ENCODE results near the gene IGSF6.
"Not testable (repeated sequence)": the region's sequence is repeated elsewhere in the genome, so short reads cannot be mapped to it uniquely, and the experiment has no call there.

The IGSF6 gene

GRCh38 chr16:21650521-21650920 is 1.9 kb downstream of the IGSF6 start:
- H3K4me3 ChIP-seq (ENCODE audit: low read depth in 1 of 2, low read length in 2 of 2), result no peak overlapping the region
- no peaks in the 10 kb centered on the region for H3K9me3 ChIP-seq (ENCODE audit: low read length)
- peaks cover 12% of the 10 kb centered on the region for H3K4me1 ChIP-seq (ENCODE audit: insufficient read depth, low read length)
- no peak overlapping the region for H3K9ac ChIP-seq (ENCODE audit: low read length)
- no peaks in the 10 kb centered on the region for H3K27me3 ChIP-seq (ENCODE audit: control insufficient read depth in 1 of 2, insufficient read depth in 2 of 2, low read length in 2 of 2)
- H3K27ac ChIP-seq (ENCODE audit: low read depth, low read length), result no peak overlapping the region
- peaks cover 11% of the 10 kb centered on the region for H3K36me3 ChIP-seq (ENCODE audit: insufficient read depth, low read length)

GRCh38 chr16:21649826-21650406 is 2.5 kb downstream of the IGSF6 start:
- H3K27me3 ChIP-seq (ENCODE audit: control insufficient read depth in 1 of 2, insufficient read depth in 2 of 2, low read length in 2 of 2); H3K9ac ChIP-seq (ENCODE audit: low read length); H3K9me3 ChIP-seq (ENCODE audit: low read length); H3K36me3 ChIP-seq (ENCODE audit: insufficient read depth, low read length); H3K27ac ChIP-seq (ENCODE audit: low read depth, low read length); H3K4me3 ChIP-seq (ENCODE audit: low read depth in 1 of 2, low read length in 2 of 2): not testable (repeated sequence)
- H3K4me1 ChIP-seq (ENCODE audit: insufficient read depth, low read length), result peaks cover 15% of the 10 kb centered on the region

DNA sequence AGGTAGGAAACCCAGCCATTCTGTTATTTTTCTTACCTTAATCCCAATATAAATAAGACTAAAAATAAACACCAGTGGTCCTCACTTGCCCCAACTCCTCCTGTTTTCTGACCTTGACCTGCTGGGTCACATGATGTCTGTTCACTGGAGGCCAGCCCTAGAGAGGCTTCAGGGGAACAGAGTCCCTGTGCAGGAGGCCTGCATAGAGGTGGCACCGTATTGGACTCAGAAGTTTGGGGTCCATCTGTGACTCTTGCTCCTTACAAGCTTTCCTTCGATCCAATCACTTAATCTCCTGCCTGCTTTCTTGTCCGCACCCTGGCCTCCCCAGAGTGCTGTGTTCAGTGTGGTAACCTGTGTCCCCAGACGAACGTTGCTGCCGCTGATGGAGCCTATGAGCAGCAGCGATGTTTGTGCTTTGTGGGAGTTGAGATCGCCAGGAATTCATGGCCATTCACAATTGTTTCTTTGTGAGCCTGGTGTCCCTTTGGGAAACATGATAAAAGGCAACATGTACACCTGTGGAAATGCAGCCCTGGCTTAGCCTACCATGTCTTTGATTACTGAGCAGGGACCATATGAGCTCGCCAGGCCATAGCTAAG is 4.7 kb downstream of the IGSF6 start:
- Histone ChIP-seq H3K9ac (ENCODE audit: low read length) (no peak overlapping the region), H3K27ac (ENCODE audit: low read depth, low read length) (no peak overlapping the region), H3K4me1 (ENCODE audit: insufficient read depth, low read length) (peaks cover 19% of the 10 kb centered on the region), H3K4me3 (ENCODE audit: low read depth in 1 of 2, low read length in 2 of 2) (no peak overlapping the region), H3K36me3 (ENCODE audit: insufficient read depth, low read length) (peaks cover 4% of the 10 kb centered on the region), H3K9me3 (ENCODE audit: low read length) (no peaks in the 10 kb centered on the region), H3K27me3 (ENCODE audit: control insufficient read depth in 1 of 2, insufficient read depth in 2 of 2, low read length in 2 of 2) (no peaks in the 10 kb centered on the region)

GRCh38 chr16:21646721-21647561 is 5.5 kb downstream of the IGSF6 start:
- Histone ChIP-seq H3K9ac (ENCODE audit: low read length) (no peak overlapping the region), H3K4me3 (ENCODE audit: low read depth in 1 of 2, low read length in 2 of 2) (no peak overlapping the region), H3K27ac (ENCODE audit: low read depth, low read length) (no peak overlapping the region), H3K27me3 (ENCODE audit: control insufficient read depth in 1 of 2, insufficient read depth in 2 of 2, low read length in 2 of 2) (no peaks in the 10 kb centered on the region), H3K4me1 (ENCODE audit: insufficient read depth, low read length) (peaks cover 19% of the 10 kb centered on the region), H3K36me3 (ENCODE audit: insufficient read depth, low read length) (peaks cover 4% of the 10 kb centered on the region), H3K9me3 (ENCODE audit: low read length) (no peaks in the 10 kb centered on the region)

DNA sequence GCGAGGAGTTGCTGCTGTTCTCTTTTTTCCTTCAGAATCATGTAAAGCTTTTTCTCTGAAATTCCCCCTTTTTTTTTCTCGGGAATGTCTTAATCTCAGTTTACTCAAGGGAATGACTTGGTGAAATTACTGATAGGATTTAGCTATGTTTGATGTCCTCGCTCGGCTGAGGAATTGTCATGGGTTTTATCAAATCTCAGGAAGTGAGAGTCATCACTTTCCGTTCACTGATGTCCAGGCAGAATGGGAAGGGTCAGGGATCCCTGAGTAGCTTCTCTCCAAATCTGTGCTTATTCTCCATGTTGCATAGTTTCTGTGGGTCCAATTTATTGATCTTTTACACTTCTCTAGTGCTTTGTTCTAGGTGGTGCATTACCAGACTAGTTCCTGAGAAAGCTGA is 6.3 kb downstream of the IGSF6 start:
- Histone ChIP-seq H3K27me3 (ENCODE audit: control insufficient read depth in 1 of 2, insufficient read depth in 2 of 2, low read length in 2 of 2) (no peaks in the 10 kb centered on the region), H3K27ac (ENCODE audit: low read depth, low read length) (no peak overlapping the region), H3K36me3 (ENCODE audit: insufficient read depth, low read length) (peaks cover 4% of the 10 kb centered on the region), H3K9ac (ENCODE audit: low read length) (no peak overlapping the region), H3K4me3 (ENCODE audit: low read depth in 1 of 2, low read length in 2 of 2) (peak overlapping the region in 1 of 2 donors; percentile 28), H3K9me3 (ENCODE audit: low read length) (no peaks in the 10 kb centered on the region), H3K4me1 (ENCODE audit: insufficient read depth, low read length) (peaks cover 19% of the 10 kb centered on the region)

DNA sequence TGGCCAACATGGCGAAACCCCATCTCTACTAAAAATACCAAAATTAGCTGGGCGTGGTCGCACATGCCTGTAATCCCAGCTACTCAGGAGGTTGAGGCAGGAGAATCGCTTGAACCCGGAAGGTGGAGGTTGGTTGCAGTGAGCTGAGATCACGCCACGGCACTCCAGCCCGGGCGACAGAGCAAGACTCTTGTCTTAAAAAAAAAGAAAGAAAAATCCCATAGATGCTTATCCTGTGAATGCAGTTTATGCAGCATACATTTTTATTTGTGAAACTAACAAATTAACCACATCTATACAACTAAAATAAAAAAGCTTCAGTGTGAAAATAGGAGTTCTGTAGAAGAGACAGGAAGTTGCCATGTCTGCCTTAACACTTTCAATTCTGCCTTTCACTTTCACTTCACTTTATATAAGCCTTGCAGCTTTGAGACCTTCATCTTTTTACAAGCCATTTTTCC is 7.1 kb downstream of the IGSF6 start:
- peak overlapping the region in 1 of 2 donors; percentile 28 for H3K4me3 ChIP-seq (ENCODE audit: low read depth in 1 of 2, low read length in 2 of 2)
- peaks cover 4% of the 10 kb centered on the region for H3K36me3 ChIP-seq (ENCODE audit: insufficient read depth, low read length)
- H3K9ac ChIP-seq (ENCODE audit: low read length), result no peak overlapping the region
- H3K4me1 ChIP-seq (ENCODE audit: insufficient read depth, low read length), result peaks cover 19% of the 10 kb centered on the region
- H3K27me3 ChIP-seq (ENCODE audit: control insufficient read depth in 1 of 2, insufficient read depth in 2 of 2, low read length in 2 of 2), result no peaks in the 10 kb centered on the region
- H3K9me3 ChIP-seq (ENCODE audit: low read length), result no peaks in the 10 kb centered on the region
- peak overlapping the region; percentile 40 for H3K27ac ChIP-seq (ENCODE audit: low read depth, low read length)

DNA sequence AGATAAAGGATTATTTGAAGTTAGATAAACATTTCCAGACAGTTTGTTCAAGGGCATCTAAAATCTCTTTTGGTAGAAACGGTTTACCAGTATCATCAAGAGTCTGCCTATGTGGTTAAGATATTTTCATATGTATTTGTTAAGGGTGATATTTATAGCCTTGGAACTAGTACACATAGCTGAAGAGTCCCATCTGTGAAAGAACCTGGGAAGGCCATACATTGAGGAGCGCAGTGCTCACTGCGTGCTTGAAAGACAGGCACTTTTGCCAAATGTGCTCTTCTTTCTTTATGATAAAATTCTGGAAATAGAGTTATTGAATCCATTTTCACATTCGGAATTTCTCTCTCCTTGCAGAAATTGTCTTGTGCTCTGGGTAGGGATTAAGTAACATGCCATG is 7.7 kb downstream of the IGSF6 start:
- Histone ChIP-seq H3K9me3 (ENCODE audit: low read length) (no peaks in the 10 kb centered on the region), H3K4me1 (ENCODE audit: insufficient read depth, low read length) (peaks cover 19% of the 10 kb centered on the region), H3K9ac (ENCODE audit: low read length) (no peak overlapping the region), H3K4me3 (ENCODE audit: low read depth in 1 of 2, low read length in 2 of 2) (peak overlapping the region in 1 of 2 donors; percentile 28), H3K27ac (ENCODE audit: low read depth, low read length) (no peak overlapping the region), H3K36me3 (ENCODE audit: insufficient read depth, low read length) (peaks cover 4% of the 10 kb centered on the region), H3K27me3 (ENCODE audit: control insufficient read depth in 1 of 2, insufficient read depth in 2 of 2, low read length in 2 of 2) (no peaks in the 10 kb centered on the region)

DNA sequence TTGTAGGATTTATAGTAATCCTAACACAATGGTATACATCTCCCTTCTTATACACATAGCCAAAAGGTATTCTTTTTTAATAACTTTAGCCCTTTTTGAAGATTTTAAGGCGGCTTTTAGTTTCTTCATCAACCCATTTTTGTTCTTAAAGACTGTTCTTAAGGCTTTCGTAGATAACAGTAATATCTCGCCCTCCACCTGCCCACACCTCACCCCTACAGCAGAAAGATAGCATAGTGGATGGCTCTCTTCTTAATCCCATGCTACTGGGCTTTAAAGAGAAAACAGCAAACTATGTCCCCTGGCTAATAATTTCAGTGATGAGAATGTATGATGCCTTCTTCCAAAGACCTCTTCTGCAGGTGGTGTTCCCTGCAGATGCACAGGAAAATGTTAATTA is 8.6 kb downstream of the IGSF6 start:
- peaks cover 4% of the 10 kb centered on the region for H3K36me3 ChIP-seq (ENCODE audit: insufficient read depth, low read length)
- H3K4me3 ChIP-seq (ENCODE audit: low read depth in 1 of 2, low read length in 2 of 2), result no peak overlapping the region
- no peak overlapping the region for H3K27ac ChIP-seq (ENCODE audit: low read depth, low read length)
- no peak overlapping the region for H3K9ac ChIP-seq (ENCODE audit: low read length)
- peaks cover 19% of the 10 kb centered on the region for H3K4me1 ChIP-seq (ENCODE audit: insufficient read depth, low read length)
- H3K9me3 ChIP-seq (ENCODE audit: low read length), result no peaks in the 10 kb centered on the region
- H3K27me3 ChIP-seq (ENCODE audit: control insufficient read depth in 1 of 2, insufficient read depth in 2 of 2, low read length in 2 of 2), result no peaks in the 10 kb centered on the region

GRCh38 chr16:21642861-21643260 is 9.5 kb downstream of the IGSF6 start:
- Histone ChIP-seq H3K9ac (ENCODE audit: low read length) (no peak overlapping the region), H3K4me3 (ENCODE audit: low read depth in 1 of 2, low read length in 2 of 2) (no peak overlapping the region), H3K4me1 (ENCODE audit: insufficient read depth, low read length) (peaks cover 12% of the 10 kb centered on the region), H3K27me3 (ENCODE audit: control insufficient read depth in 1 of 2, insufficient read depth in 2 of 2, low read length in 2 of 2) (no peaks in the 10 kb centered on the region), H3K9me3 (ENCODE audit: low read length) (no peaks in the 10 kb centered on the region), H3K27ac (ENCODE audit: low read depth, low read length) (no peak overlapping the region), H3K36me3 (ENCODE audit: insufficient read depth, low read length) (no peaks in the 10 kb centered on the region)

GRCh38 chr16:21641916-21642315 is 10.5 kb downstream of the IGSF6 start:
- H3K9ac ChIP-seq (ENCODE audit: low read length), result no peak overlapping the region
- no peaks in the 10 kb centered on the region for H3K36me3 ChIP-seq (ENCODE audit: insufficient read depth, low read length)
- H3K9me3 ChIP-seq (ENCODE audit: low read length), result no peaks in the 10 kb centered on the region
- no peak overlapping the region for H3K27ac ChIP-seq (ENCODE audit: low read depth, low read length)
- H3K4me3 ChIP-seq (ENCODE audit: low read depth in 1 of 2, low read length in 2 of 2), result no peak overlapping the region
- H3K27me3 ChIP-seq (ENCODE audit: control insufficient read depth in 1 of 2, insufficient read depth in 2 of 2, low read length in 2 of 2), result no peaks in the 10 kb centered on the region
- peaks cover 8% of the 10 kb centered on the region for H3K4me1 ChIP-seq (ENCODE audit: insufficient read depth, low read length)

- Histone ChIP-seq H3K27me3 (ENCODE audit: control insufficient read depth in 1 of 2, insufficient read depth in 2 of 2, low read length in 2 of 2) (no peaks in the 10 kb centered on the region), H3K4me1 (ENCODE audit: insufficient read depth, low read length) (peaks cover under 1% of the 10 kb centered on the region), H3K27ac (ENCODE audit: low read depth, low read length) (no peak overlapping the region), H3K9ac (ENCODE audit: low read length) (no peak overlapping the region), H3K9me3 (ENCODE audit: low read length) (no peaks in the 10 kb centered on the region), H3K4me3 (ENCODE audit: low read depth in 1 of 2, low read length in 2 of 2) (no peak overlapping the region), H3K36me3 (ENCODE audit: insufficient read depth, low read length) (no peaks in the 10 kb centered on the region)
These were observed 12.9 kb downstream of the IGSF6 start for GRCh38 chr16:21639493-21639892.
